Glutamatergic neuron (in vitro differentiated cells): Measurements from ENCODE around the gene COPZ1. TPM values are rescaled to one million over a fixed set of nuclear protein-coding genes. Genes with fewer than 3 reads are reported as not detected.

Experiments used
- DNase-seq: peaks from one replicate; pipeline ENCODE4 v3.0.0; 2022
- H3K27ac Mint-ChIP-seq: one replicate; pipeline ENCODE4 v1.8.0; 2020; ENCODE audit warnings: mild to moderate bottlenecking, mixed read lengths, inconsistent platforms; ENCODE audit not compliant: unreplicated experiment
- H3K27me3 Mint-ChIP-seq: one replicate; pipeline ENCODE4 v1.8.0; 2020; ENCODE audit warnings: mild to moderate bottlenecking, moderate library complexity, mixed read lengths, inconsistent platforms; ENCODE audit not compliant: unreplicated experiment
- H3K36me3 Mint-ChIP-seq: one replicate; pipeline ENCODE4 v1.8.0; 2020; ENCODE audit warnings: mild to moderate bottlenecking, mixed read lengths, inconsistent platforms; ENCODE audit not compliant: unreplicated experiment
- H3K4me1 Mint-ChIP-seq: one replicate; pipeline ENCODE4 v1.8.0; 2020; ENCODE audit warnings: mild to moderate bottlenecking, low read depth, mixed read lengths, inconsistent platforms; ENCODE audit not compliant: unreplicated experiment
- H3K4me3 Mint-ChIP-seq: one replicate; pipeline ENCODE4 v1.8.0; 2020; ENCODE audit warnings: mild to moderate bottlenecking, mixed read lengths, inconsistent platforms; ENCODE audit not compliant: unreplicated experiment
- H3K9me3 Mint-ChIP-seq: one replicate; pipeline ENCODE4 v1.8.0; 2020; ENCODE audit warnings: mild to moderate bottlenecking, moderate library complexity, mixed read lengths, inconsistent platforms; ENCODE audit not compliant: unreplicated experiment
- CTCF ChIP-seq: fragments of 200-600 bp; sonication (generic); IDR thresholded peaks from one replicate; pipeline ENCODE4 v1.5.0; 2021; ENCODE audit not compliant: partially characterized antibody, unreplicated experiment
- long read RNA-seq: library from polyadenylated mRNA; unstranded; transcript quantifications from one replicate; pipeline ENCODE4 v2.0.0, GENCODE V29; 2020; ENCODE audit not compliant: unreplicated experiment
- total RNA-seq: library from RNA; stranded (reverse); fragmentation: NEBNext Ultra II Directional; extraction: Animal tissue kit (Norgen Biotek cat#: 25700); gene quantifications from one replicate; pipeline ENCODE4 v1.2.1, GENCODE V29; 2021; ENCODE audit not compliant: unreplicated experiment

COPZ1 gene, protein sequence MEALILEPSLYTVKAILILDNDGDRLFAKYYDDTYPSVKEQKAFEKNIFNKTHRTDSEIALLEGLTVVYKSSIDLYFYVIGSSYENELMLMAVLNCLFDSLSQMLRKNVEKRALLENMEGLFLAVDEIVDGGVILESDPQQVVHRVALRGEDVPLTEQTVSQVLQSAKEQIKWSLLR
- total RNA-seq = 88.6 TPM
- long read RNA-seq, transcript COPZ1-201 (9 exons, 1,897 nt) = major isoform, 49 of 58 reads
- long read RNA-seq, partial matches to known transcripts = 3 of 58 reads
- long read RNA-seq, other reads (novel, unspliced or antisense) = 4 of 58 reads

GRCh38 chr12:54324617-54325441 is at the start of gene COPZ1:
TSS of gene COPZ1 (plus strand) at chr12:54325131. CDS start at chr12:54325164, 33 bp downstream.
- peaks cover 3% of the 10 kb centered on the region for H3K27me3 Mint-ChIP-seq
- H3K36me3 Mint-ChIP-seq = no peaks in the 10 kb centered on the region
- peaks cover 7% of the 10 kb centered on the region for H3K4me1 Mint-ChIP-seq
- peaks cover 4% of the 10 kb centered on the region for H3K9me3 Mint-ChIP-seq
- H3K4me3 Mint-ChIP-seq = peak within 1 kb of the TSS; percentile 100
- peak within 1 kb of the TSS; percentile 98 for H3K27ac Mint-ChIP-seq
- TF ChIP-seq CTCF = peak; percentile 87
- DNase-seq = peak; percentile 88

DNA sequence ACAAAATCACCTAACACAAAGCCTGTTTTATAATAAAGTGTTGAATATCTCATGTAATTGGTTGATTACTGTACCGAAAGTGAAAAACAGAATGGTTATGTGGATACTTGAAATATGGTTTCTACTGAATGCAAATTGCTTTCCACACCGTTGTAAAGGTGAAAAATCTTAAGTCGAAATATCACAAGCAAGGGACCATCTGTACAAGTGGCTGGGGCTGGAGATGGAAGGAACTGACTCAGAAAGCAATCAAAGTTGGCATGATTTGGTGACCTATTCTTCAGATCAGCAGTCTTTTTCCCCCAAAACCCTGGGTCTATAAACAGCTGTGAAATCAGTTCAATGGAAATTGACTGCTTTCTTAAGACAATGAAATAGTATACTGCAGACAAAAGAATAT is 48.6 kb upstream of the COPZ1 start:
- Mint-ChIP-seq H3K27me3 (no peaks in the 10 kb centered on the region), H3K27ac (no peak overlapping the region), H3K4me1 (peaks cover 18% of the 10 kb centered on the region), H3K4me3 (peak overlapping the region; percentile 54), H3K9me3 (no peaks in the 10 kb centered on the region), H3K36me3 (no peaks in the 10 kb centered on the region)
- TF ChIP-seq CTCF = no peak
- DNase-seq = no peak

DNA sequence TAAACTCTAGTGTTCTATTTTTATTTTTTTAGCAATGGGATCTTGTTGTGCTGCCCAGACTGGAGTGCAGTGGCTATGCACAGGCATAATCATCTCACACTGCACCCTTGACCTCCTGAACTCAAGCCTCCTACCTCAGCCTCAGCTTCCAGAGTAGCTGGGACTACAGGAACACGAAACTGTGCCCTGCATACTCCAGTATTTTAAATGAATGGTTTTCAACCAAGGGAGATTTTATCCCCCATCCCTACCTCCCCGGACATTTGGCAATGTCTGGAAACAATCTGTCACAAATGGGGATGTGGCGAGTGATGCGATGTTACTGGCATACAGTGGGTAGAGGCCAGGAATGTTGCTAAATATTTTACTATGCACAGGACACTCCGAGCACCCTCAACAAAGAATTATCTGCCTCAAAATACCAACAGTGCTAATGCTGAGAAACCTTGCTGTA is 47.1 kb upstream of the COPZ1 start:
- Mint-ChIP-seq H3K4me1 (peaks cover 25% of the 10 kb centered on the region), H3K9me3 (no peaks in the 10 kb centered on the region), H3K27ac (peak overlapping the region; percentile 69), H3K27me3 (peaks cover 2% of the 10 kb centered on the region), H3K4me3 (no peak overlapping the region), H3K36me3 (no peaks in the 10 kb centered on the region)
- TF ChIP-seq CTCF = no peak
- DNase-seq = no peak

DNA sequence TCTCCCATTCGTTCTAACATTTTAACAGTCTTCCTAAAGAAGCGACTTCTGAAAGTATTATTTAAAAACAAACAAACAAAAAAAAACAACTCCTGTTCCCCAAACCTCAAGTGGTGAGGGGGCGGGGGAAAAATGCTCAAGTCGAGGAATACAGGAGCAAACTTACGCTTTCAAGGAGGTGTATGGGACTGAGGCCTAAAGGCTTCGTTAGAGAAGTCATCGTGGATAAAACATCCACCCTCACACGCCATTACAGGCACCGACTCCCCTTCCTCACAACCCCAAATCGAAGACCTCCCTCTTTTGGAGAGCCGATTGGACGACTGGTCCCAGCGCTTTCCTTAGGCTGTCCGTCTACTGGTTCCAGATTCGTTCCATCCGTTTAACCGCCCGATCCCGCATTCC is 45.7 kb upstream of the COPZ1 start:
- Mint-ChIP-seq H3K4me3 (no peak overlapping the region), H3K4me1 (peaks cover 37% of the 10 kb centered on the region), H3K27ac (no peak overlapping the region), H3K36me3 (no peaks in the 10 kb centered on the region), H3K9me3 (no peaks in the 10 kb centered on the region), H3K27me3 (peaks cover 2% of the 10 kb centered on the region)
- no peak for DNase-seq
- TF ChIP-seq CTCF = no peak
